Activated CD4-positive, CD25-positive, alpha-beta regulatory T cell treated with anti-CD3 and anti-CD28 coated beads, Interleukin-2, amount 50 U/mL, for 72 hours (primary cell): ENCODE results near the gene MZB1.
"Not testable (repeated sequence)": the region's sequence is repeated elsewhere in the genome, so short reads cannot be mapped to it uniquely, and the experiment has no call there.

Experiments used
- DNase-seq: peaks from one replicate; pipeline ENCODE4 v3.0.0; 2021

The MZB1 gene

GRCh38 chr5:139371482-139372435, 18.0 kb downstream of the MZB1 start:
- DNase-seq: no peak

DNA sequence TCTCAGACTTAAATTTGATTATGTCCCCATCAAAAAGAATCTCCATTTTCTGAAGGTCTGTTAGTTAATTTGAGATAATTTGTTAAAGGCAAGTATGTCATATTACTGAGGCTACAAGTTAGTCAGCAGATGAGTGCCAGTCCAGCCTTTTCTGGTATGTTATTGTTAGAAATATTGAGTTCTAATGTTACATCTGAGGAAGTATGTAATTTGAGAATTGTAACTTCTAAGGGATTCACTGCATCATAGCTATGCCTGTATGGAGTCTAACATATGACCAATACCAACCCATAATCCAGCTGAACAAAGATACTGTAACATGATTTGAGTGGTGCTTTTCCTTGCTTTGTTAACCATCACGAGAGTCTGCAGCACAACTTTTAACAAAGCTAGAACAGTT, 20.5 kb downstream of the MZB1 start:
- DNase-seq: no peak

DNA sequence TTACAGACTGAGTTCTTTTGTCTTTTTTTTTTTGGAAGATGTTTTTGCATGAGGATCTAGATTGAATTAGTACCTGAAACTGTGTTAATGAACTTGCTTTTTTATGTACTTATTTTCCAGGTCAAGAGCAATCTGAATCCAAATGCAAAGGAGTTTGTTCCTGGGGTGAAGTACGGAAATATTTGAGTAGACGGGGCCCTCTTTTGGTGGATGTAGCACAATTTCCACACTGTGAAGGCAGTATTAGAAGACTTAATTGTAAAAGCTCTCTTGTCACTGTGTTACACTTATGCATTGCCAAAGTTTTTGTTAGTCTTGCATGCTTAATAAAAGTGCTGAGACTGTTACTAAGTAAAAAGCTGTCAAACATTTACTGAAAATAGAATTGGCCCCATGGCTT, 21.1 kb downstream of the MZB1 start:
- no peak for DNase-seq

DNA sequence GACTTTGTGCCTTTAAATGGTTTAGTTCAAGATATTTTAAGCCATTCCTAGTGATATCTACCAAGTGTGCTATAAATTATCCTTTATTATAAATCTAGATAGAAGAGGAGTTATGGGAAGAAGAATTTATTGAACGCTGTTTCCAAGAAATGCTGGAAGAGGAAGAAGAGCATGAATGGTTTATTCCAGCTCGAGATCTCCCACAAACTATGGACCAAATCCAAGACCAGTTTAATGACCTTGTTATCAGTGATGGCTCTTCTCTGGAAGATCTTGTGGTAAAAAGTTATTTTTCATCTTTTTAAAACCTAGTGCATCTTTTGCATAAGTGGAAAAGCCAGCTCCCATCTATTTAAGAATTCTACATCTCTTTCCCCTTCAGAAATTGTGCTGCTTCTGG, 25.2 kb downstream of the MZB1 start:
- DNase-seq: no peak

GRCh38 chr5:139363937-139364336, 25.8 kb downstream of the MZB1 start:
- no peak for DNase-seq

GRCh38 chr5:139361835-139362429, 27.8 kb downstream of the MZB1 start:
- DNase-seq: no peak

- DNase-seq: no peak
Measured at GRCh38 chr5:139360384-139360783, 29.3 kb downstream of the MZB1 start.

DNA sequence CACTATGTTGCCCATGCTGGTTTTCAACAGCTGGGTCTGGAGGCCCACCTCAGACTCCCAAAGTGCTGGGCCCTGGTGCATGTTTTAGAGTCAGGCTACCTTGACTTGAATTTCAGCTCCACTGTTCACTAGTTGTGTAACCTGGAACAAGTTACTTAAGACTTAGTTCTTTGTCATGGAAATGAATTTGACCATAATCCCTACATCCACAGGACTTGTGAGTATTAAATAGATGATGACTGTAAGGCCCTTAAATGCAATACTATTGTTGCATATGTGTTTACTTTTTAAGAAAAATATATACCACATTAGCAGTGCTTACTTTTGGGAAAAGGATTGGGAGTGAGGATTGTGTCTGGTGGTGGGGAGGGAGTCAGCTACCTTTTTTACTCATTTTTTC, 31.6 kb downstream of the MZB1 start:
- DNase-seq: no peak

DNA sequence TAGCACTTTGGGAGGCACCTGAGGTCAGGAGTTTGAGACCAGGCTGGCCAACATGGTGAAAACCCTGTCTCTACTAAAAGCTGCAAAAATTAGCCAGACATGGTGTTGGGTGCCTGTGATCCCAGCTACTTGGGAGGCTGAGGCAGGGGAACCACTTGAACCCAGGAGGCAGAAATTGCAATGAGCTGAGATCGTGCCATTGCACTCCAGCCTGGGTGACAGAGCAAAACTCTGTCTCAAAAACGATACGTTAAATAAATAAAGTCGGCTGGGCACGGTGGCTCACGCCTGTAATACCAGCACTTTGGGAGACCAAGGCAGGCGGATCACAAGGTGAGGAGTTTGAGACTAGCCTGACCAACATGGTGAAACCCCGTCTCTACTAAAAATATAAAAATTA, 33.8 kb downstream of the MZB1 start:
- DNase-seq: not testable (repeated sequence)

DNA sequence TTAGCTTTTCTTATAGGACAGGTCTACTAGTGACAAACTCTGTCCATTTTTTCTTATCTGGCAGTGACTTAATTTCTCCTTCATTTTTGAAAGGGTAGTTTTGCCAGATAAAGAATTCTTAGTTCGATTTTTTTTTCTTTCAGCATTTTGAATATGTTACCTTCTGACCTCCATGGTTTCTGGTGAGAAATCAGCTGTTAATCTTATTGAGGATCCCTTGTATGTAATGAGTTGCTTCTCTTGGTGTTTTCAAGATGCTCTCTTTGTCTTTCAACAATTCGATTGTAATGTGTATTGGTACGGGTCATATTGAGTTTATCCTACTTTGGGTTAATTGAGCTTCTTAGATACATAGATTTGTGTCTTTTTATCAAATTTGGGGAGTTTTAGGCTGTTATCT, 35.5 kb downstream of the MZB1 start:
- DNase-seq: no peak

DNA sequence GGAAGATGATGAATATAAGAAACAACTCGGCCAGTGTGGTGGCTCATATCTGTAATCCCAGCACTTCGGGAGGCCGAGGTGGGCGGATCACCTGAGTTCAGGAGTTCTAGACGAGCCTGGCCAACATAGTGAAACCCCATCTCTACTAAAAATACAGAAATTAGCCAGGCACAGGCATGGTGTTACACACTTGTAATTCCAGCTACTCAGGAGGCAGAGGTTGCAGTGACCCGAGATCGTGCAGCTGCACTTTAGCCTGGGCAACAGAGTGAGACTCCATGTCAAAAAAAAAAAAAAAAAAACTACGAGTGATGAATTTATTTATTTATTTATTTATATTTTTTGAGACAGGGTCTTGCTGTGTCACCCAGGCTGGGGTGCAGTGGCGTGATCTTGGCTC, 41.9 kb downstream of the MZB1 start:
- DNase-seq: not testable (repeated sequence)

DNA sequence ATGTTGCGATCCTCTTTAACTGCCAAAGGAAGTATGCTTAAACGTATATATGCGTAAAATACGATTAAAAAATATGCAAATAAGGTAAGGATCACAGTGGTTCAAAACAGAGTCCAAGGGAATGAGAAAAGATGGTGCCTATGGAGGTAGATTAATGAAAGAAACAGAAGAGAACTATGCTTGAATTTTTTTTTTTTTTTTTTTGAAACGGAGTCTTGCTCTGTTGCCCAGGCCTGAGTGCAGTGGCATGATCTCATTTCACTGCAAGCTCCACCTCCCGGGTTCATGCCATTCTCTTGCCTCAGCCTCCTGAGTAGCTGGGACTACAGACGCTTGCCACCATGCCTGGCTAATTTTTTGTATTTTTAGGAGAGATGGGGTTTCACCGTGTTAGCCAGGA, 44.3 kb downstream of the MZB1 start:
- not testable (repeated sequence) for DNase-seq

GRCh38 chr5:139344177-139344576, 45.5 kb downstream of the MZB1 start:
- DNase-seq: no peak

GRCh38 chr5:139343476-139343875, 46.2 kb downstream of the MZB1 start:
- no peak for DNase-seq

GRCh38 chr5:139342423-139342723, 47.3 kb downstream of the MZB1 start:
- DNase-seq: no peak

DNA sequence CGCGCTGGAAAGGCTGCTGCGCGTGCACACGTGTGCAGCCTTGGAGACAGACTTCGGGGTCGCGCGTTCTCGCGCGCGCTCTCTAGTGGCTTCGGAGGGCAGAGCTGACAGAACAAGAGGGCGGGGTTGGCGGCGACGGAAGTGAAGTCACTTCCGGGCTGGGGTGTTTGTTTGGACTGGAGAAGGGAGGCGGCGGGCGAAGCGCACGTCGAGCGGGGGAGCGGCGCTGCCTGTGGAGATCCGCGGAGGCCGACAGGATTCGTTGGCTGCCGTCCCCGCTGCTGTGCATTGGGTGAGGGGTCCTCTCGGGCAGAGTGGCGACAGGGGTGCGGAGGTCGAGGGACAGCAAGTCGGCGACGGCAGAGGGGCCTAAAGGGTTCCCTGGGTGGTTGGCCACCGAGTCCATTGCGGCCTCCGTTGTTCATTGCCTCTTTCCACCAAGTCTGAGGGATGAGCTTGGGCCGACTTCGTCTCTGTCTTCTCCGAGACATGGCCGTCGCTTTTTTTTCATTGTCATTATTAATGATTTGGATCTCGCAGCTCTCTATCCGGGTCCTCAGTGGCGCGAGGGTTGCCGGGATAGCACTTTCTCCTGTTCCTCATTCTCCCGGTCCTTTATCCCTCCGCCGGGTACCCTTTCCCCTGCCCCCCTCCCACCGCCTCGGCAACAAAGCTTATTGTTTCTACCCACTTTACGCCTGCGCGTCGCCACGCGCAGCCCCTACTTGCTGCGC, 47.9 kb downstream of the MZB1 start, which contains the start of gene PAIP2:
Gene PAIP2 (plus strand): TSS at position 166 of the 734 bp plus-strand sequence. CDS start 21,931 bp downstream, outside the sequence.
- DNase-seq: peak; percentile 96

DNA sequence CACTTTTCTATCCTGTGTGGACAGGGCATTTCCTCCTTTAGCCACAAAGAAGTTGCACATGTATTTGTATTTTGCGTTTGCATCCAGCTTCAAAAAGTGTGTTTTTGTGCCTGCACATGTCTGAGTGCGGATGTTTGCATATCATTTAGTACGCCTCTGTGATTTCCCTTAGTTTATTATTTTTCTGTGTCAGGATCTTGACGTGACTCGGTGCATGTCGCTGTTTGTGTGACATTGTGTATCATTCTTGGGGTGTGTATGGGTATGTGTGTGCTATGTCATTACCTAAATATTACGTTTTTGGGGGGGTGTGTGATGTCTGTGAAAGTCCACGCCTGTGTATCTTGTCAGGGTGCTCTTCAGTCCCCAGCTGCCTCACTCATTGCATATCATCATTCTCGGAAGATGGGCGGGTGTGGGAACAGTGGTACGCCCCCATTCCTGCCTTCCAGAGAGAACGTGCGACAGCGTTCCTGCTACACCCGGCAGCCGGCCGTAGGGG, 48.5 kb downstream of the MZB1 start:
- no peak for DNase-seq

DNA sequence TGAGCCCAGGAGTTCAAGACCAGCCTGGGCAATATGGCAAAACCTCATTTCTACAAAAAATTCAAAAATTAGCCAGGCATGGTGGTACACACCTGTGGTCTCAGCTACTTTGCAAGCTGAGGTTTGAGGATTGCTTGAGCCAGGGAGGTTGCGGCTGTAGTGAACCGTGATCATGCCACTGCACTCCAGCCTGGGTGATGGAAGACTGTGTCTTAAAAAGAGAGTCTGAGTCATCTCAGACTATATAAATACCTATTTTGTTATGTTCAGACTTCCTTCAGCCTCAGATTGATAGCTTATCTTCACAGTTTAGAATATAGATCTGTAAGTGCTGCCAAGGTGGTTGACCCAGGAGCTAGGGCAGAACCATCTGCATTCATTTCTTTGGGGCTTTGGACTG, 49.7 kb downstream of the MZB1 start:
- no peak for DNase-seq
